GM12878 (cell line): ENCODE data around the gene RPS6KL1.

Experiments
- ATF7 ChIP-seq: fragments of 450-650 bp; IDR thresholded peaks from 2 replicates; pipeline ENCODE4 v1.6.1; 2016; ENCODE audit warnings: low read depth, mild to moderate bottlenecking
- CTCF ChIP-seq, 3 experiments: IDR thresholded peaks in 2 of 3; conservative IDR thresholded peaks in 1 of 3; 2 replicates each; pipeline ENCODE4 v1.5.1; 2011; ENCODE audit warnings: low read depth in 3 of 3, low read length in 3 of 3, mild to moderate bottlenecking in 3 of 3, control low read depth in 2 of 3, moderate library complexity in 2 of 3, inconsistent platforms in 1 of 3, mixed read lengths in 1 of 3; ENCODE audit not compliant: control insufficient read depth in 2 of 3, insufficient read depth in 1 of 3; ENCODE audit errors: extremely low read depth in 1 of 3
- KDM1A ChIP-seq: fragments of 200-600 bp; sonication (generic); IDR thresholded peaks from 2 replicates; pipeline ENCODE4 v1.6.1; 2016; ENCODE audit warnings: borderline replicate concordance
- MYC ChIP-seq: IDR thresholded peaks from 2 replicates; pipeline ENCODE4 v1.6.1; 2011; ENCODE audit warnings: mild to moderate bottlenecking, low read length, moderate library complexity, inconsistent platforms; ENCODE audit not compliant: insufficient read depth, insufficient replicate concordance, insufficient read length, severe bottlenecking
- POLR2A ChIP-seq: IDR thresholded peaks from 2 replicates; pipeline ENCODE4 v1.6.1; 2011; ENCODE audit warnings: low read depth, mild to moderate bottlenecking, low read length
- POLR2AphosphoS5 ChIP-seq: IDR thresholded peaks from 2 replicates; pipeline ENCODE4 v1.6.1; 2011; ENCODE audit warnings: mild to moderate bottlenecking, low read length, inconsistent platforms
- SIN3A ChIP-seq: IDR thresholded peaks from 2 replicates; pipeline ENCODE4 v1.6.1; 2012; ENCODE audit warnings: low read depth, low read length, improper control_type of control experiment
- SRF ChIP-seq, 2 experiments: IDR thresholded peaks; 2 replicates each; pipeline ENCODE4 v1.6.1; 2011; ENCODE audit warnings: low read depth in 2 of 2, low read length in 2 of 2, mild to moderate bottlenecking in 1 of 2, moderate library complexity in 1 of 2
- YY1 ChIP-seq: IDR thresholded peaks from 2 replicates; pipeline ENCODE4 v1.6.1; 2011; ENCODE audit warnings: low read depth, mild to moderate bottlenecking, low read length

GRCh38 chr14:74949859-74950573 lies 27.0 kb upstream of the RPS6KL1 start:
- TF ChIP-seq POLR2A (no peak), SIN3A (no peak), CTCF (IDR thresholded peaks at IDR 0.05 in 2 of 3, conservative IDR thresholded peaks at IDR 0.05 in 1 of 3; ENCODE audit: control insufficient read depth in 2 of 3, extremely low read depth in 1 of 3, insufficient read depth in 1 of 3, low read depth in 3 of 3, low read length in 3 of 3) (no peak), ATF7 (no peak), YY1 (no peak), SRF (IDR thresholded peaks at IDR 0.05; ENCODE audit: low read depth in 2 of 2, low read length in 2 of 2) (no peak), MYC (no peak), KDM1A (no peak), POLR2AphosphoS5 (no peak)
